Measurements from ENCODE around the gene SEMA6B. TPM values are rescaled to one million over a fixed set of nuclear protein-coding genes. Genes with fewer than 3 reads are reported as not detected.

The SEMA6B gene
- total RNA-seq, 2 experiments from 2014 or later = 0.17 TPM; not detected in 1

DNA sequence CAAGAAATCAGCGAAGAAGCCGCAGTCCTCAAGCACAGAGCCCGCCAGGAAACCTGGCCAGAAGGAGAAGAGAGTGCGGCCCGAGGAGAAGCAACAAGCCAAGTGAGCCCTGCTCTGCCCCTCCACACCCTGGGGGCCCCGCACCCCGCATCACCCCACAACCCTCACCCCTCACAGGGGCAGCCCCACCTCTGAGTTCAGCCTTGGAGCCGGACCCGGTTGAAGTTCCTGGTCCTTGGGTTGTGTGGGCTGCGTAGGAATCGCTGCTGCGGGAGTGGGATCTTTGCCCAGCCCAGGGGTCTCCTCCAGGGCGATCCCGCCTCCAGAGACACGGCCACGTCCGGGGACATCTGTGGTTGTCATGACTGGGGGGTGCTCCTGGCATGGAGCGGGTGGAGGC is 63.2 kb downstream of the SEMA6B start:
- H3K4me3 Mint-ChIP-seq = no peak overlapping the region
- DNase-seq = no peak
- H3K27ac Mint-ChIP-seq = no peak overlapping the region
- intact Hi-C loops (cut with micrococcal nuclease) = no loop called here
- no peaks in the 10 kb centered on the region for H3K27me3 Mint-ChIP-seq (ENCODE audit: low read depth)
- H3K9me3 Mint-ChIP-seq = no peaks in the 10 kb centered on the region
- H3K4me1 Mint-ChIP-seq (ENCODE audit: low read depth) = no peaks in the 10 kb centered on the region
- CTCF ChIA-PET = interaction anchor here (0.6 to 1.3 kb wide), 2 partner anchors 29 to 153 kb away, joined by 3 to 7 read pairs; no protein-coding TSS in a partner anchor
- H3K36me3 Mint-ChIP-seq (ENCODE audit: low read depth) = peaks cover 6% of the 10 kb centered on the region

DNA sequence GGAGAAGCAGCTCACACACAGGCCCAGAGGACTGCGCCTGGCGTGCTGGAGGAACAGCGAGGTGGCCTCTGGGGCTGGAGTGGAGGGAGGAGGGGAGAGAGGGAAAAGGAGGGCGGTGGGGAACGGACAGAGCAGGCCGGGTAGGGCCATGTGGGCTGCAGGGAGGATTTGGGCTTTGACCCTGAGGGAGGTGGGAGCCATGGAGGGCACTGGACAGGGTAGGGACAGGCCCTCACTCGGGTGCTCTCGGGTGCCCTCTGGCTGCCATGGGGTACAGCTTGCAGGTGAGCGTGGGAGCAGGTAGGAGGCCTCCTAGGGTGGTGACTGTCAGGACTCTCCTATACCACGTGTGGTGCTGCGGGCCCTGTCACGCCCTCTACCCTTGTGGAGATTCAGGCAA is 64.0 kb downstream of the SEMA6B start:
- Mint-ChIP-seq H3K4me3 (no peak overlapping the region), H3K27ac (no peak overlapping the region), H3K9me3 (no peaks in the 10 kb centered on the region), H3K4me1 (ENCODE audit: low read depth) (no peaks in the 10 kb centered on the region), H3K36me3 (ENCODE audit: low read depth) (peaks cover 6% of the 10 kb centered on the region), H3K27me3 (ENCODE audit: low read depth) (no peaks in the 10 kb centered on the region)
- CTCF ChIA-PET = interaction anchor here (0.7 kb wide), 1 partner anchor 53 kb away, joined by 6 read pairs; no protein-coding TSS in a partner anchor
- no peak for DNase-seq
- intact Hi-C loops (cut with micrococcal nuclease) = no loop called here

- no peak for DNase-seq
- H3K36me3 Mint-ChIP-seq (ENCODE audit: low read depth) = peaks cover 9% of the 10 kb centered on the region
- no peak overlapping the region for H3K4me3 Mint-ChIP-seq
- intact Hi-C loops (cut with micrococcal nuclease) = no loop called here
- no peaks in the 10 kb centered on the region for H3K27me3 Mint-ChIP-seq (ENCODE audit: low read depth)
- CTCF ChIA-PET = interaction anchor here (0.7 kb wide), 1 partner anchor 31 kb away, joined by 5 read pairs; no protein-coding TSS in a partner anchor
- H3K27ac Mint-ChIP-seq = no peak overlapping the region
- no peaks in the 10 kb centered on the region for H3K9me3 Mint-ChIP-seq
- no peaks in the 10 kb centered on the region for H3K4me1 Mint-ChIP-seq (ENCODE audit: low read depth)
Observed at GRCh38 chr19:4494691-4495064, 64.8 kb downstream of the SEMA6B start.

DNA sequence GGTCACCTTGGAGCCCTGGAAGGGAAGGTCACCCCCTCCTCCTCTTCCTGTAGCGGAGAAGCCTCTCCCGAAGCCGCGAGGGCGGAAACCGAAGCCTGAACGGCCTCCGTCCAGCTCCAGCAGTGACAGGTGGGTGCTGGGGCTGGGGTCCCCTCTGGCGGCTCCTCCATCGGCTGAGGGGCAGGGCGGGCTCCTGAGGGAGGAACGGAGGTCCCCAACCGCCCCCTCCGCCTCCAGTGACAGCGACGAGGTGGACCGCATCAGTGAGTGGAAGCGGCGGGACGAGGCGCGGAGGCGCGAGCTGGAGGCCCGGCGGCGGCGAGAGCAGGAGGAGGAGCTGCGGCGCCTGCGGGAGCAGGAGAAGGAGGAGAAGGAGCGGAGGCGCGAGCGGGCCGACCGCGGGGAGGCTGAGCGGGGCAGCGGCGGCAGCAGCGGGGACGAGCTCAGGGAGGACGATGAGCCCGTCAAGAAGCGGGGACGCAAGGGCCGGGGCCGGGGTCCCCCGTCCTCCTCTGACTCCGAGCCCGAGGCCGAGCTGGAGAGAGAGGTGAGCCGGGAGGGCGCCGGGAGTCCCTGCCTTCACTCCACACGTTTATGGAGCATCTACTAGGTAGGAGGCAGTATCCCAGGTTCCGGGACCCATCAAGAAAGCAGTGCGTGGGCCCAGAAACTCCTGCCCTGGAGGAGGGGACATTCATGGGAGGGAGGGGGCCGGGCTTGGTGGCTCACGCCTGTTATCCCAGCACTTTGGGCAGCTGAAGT is 65.4 kb downstream of the SEMA6B start:
- Mint-ChIP-seq H3K9me3 (no peaks in the 10 kb centered on the region), H3K4me3 (no peak overlapping the region), H3K36me3 (ENCODE audit: low read depth) (peaks cover 9% of the 10 kb centered on the region), H3K27me3 (ENCODE audit: low read depth) (no peaks in the 10 kb centered on the region), H3K4me1 (ENCODE audit: low read depth) (no peaks in the 10 kb centered on the region), H3K27ac (no peak overlapping the region)
- CTCF ChIA-PET = interaction anchor here (0.7 kb wide), 1 partner anchor 31 kb away, joined by 5 read pairs; no protein-coding TSS in a partner anchor
- no peak for DNase-seq
- intact Hi-C loops (cut with micrococcal nuclease) = no loop called here

GRCh38 chr19:4493104-4493928 is 66.2 kb downstream of the SEMA6B start:
- Mint-ChIP-seq H3K27me3 (ENCODE audit: low read depth) (no peaks in the 10 kb centered on the region), H3K27ac (no peak overlapping the region), H3K9me3 (no peaks in the 10 kb centered on the region), H3K36me3 (ENCODE audit: low read depth) (peaks cover 9% of the 10 kb centered on the region), H3K4me3 (no peak overlapping the region), H3K4me1 (ENCODE audit: low read depth) (no peaks in the 10 kb centered on the region)
- DNase-seq = no peak
- intact Hi-C loops (cut with micrococcal nuclease) = no loop called here
- CTCF ChIA-PET = interaction anchor here (0.6 kb wide), 1 partner anchor 318 kb away, joined by 3 read pairs; no protein-coding TSS in a partner anchor

Other genes with a start within 250 kb of the SEMA6B start
- 10 to 100 TPM in 1 of 2 experiments, 1 to 10 TPM in 1; 8.1 to 10.7 TPM for gene STAP2, start 220.9 kb downstream of the SEMA6B start, total RNA-seq
- 10 to 100 TPM; 16.3 to 18.6 TPM for gene MPND, start 216.1 kb downstream of the SEMA6B start, total RNA-seq
- 10 to 100 TPM; 31.7 to 32.1 TPM for gene SH3GL1, start 159.1 kb downstream of the SEMA6B start, total RNA-seq
- 10 to 100 TPM; 57.3 to 65.1 TPM for gene CHAF1A, start 157.0 kb downstream of the SEMA6B start, total RNA-seq
- 10 to 100 TPM; 28.7 to 36.2 TPM for gene UBXN6, start 101.9 kb downstream of the SEMA6B start, total RNA-seq
- gene HDGFL2, start 87.4 kb downstream of the SEMA6B start, total RNA-seq = 10 to 100 TPM; 43.0 to 43.5 TPM
- gene PLIN4, start 41.2 kb downstream of the SEMA6B start, total RNA-seq = not detected
- under 1 TPM; 0.07 to 0.25 TPM for gene PLIN5, start 24.5 kb downstream of the SEMA6B start, total RNA-seq
- gene LRG1, start 19.6 kb downstream of the SEMA6B start, total RNA-seq = 1 to 10 TPM; 1.3 to 1.5 TPM
- 10 to 100 TPM; 19.9 to 20.4 TPM for gene TNFAIP8L1, start 79.8 kb upstream of the SEMA6B start, total RNA-seq
- 10 to 100 TPM; 43.5 to 45.5 TPM for gene MYDGF, start 110.7 kb upstream of the SEMA6B start, total RNA-seq
- 10 to 100 TPM; 40.8 to 41.9 TPM for gene DPP9, start 164.2 kb upstream of the SEMA6B start, total RNA-seq
- 1 to 10 TPM; 8.1 to 9.1 TPM for gene FEM1A, start 232.1 kb upstream of the SEMA6B start, total RNA-seq

All from activated naive CD4-positive, alpha-beta T cell treated with anti-CD3 and anti-CD28 coated beads for 36 hours (primary cell).